Lung (tissue), 12 donors: ENCODE results near the gene SYNGR2. TPM values are rescaled to one million over a fixed set of nuclear protein-coding genes. Genes with fewer than 3 reads are reported as not detected.

Experiments used
- ATAC-seq: fragments of 200-7000 bp; cut with Tn5 transposase; one replicate; pipeline ENCODE4 v1.9.1; 2020; ENCODE audit warnings: moderate number of reproducible peaks; ENCODE audit not compliant: insufficient read depth, low FRiP score
- DNase-seq, 3 donors: peaks; one replicate each; pipeline ENCODE4 v3.0.0-alpha.2; 2013 to 2017
- H3K27ac ChIP-seq, 2 donors: one replicate each; pipeline ENCODE4 v1.5.1; 2013; ENCODE audit warnings: mild to moderate bottlenecking in 2 of 2, moderate library complexity in 2 of 2, control low read depth in 1 of 2, inconsistent platforms in 1 of 2, low read depth in 1 of 2, low read length in 1 of 2
- H3K27me3 ChIP-seq, 3 donors: one replicate each; pipeline ENCODE4 v1.5.1; 2013; ENCODE audit warnings: low read length in 2 of 3; ENCODE audit not compliant: control insufficient read depth in 3 of 3, insufficient read depth in 3 of 3
- H3K36me3 ChIP-seq, 4 donors: one replicate each; pipeline ENCODE4 v1.5.1; 2013; ENCODE audit warnings: low read length in 4 of 4, mild to moderate bottlenecking in 1 of 4, moderate library complexity in 1 of 4; ENCODE audit not compliant: control insufficient read depth in 4 of 4, insufficient read depth in 4 of 4
- H3K4me1 ChIP-seq, 5 donors: one replicate each; pipeline ENCODE4 v1.5.1; 2013; ENCODE audit warnings: low read length in 5 of 5, mild to moderate bottlenecking in 2 of 5, moderate library complexity in 1 of 5; ENCODE audit not compliant: control insufficient read depth in 5 of 5, insufficient read depth in 5 of 5
- H3K4me3 ChIP-seq: one replicate; pipeline ENCODE4 v1.5.1; 2013; ENCODE audit warnings: mild to moderate bottlenecking, control low read depth, moderate library complexity
- H3K9ac ChIP-seq, 2 donors: one replicate each; pipeline ENCODE4 v1.5.1; 2013; ENCODE audit warnings: low read length in 2 of 2, control low read depth in 1 of 2; ENCODE audit not compliant: insufficient read depth in 1 of 2
- H3K9me3 ChIP-seq, 4 donors: one replicate each; pipeline ENCODE4 v1.5.1; 2013; ENCODE audit warnings: low read length in 3 of 4, mild to moderate bottlenecking in 1 of 4, moderate library complexity in 1 of 4; ENCODE audit not compliant: control insufficient read depth in 4 of 4, insufficient read depth in 3 of 4
- WGBS, 2 donors: extraction: QIAGEN DNeasy Blood & Tissue Kit; methylation state at CpG; one replicate each; pipeline ENCODE4 v1.1.7; 2013; 5-methylcytosine and 5-hydroxymethylcytosine counted together
- polyA plus RNA-seq, 2 donors: library from polyadenylated mRNA; stranded (reverse); fragments of 200-250 nt; gene quantifications; one replicate each; pipeline ENCODE4 v1.2.1, GENCODE V29; 2013
- total RNA-seq, 2 donors: library from RNA; depleted of rRNA in 1 of 2; stranded (reverse); fragments of >200 nt in 1 of 2; gene quantifications; one replicate each; pipeline ENCODE4 v1.2.1, GENCODE V29; 2014 to 2021
- TF ChIP-seq, protein P1 (sequence below): IDR thresholded peaks from 2 replicates; pipeline ENCODE4 v1.5.1; 2012; ENCODE audit warnings: mild to moderate bottlenecking; ENCODE audit errors: control extremely low read depth, extremely low read depth
- donor health status: control.
- donor health status: control.
- donor health status: Bipolar disorder and iron deficiency.
- donor health status: healthy.
- donor health status: DM: yes; HTN: yes; CAD: no.

Gene SYNGR2
- total and polyA plus RNA-seq, 4 donors, result 111 to 212 (median 188) TPM

- 44 to 60% methylated on average over 7 of the region's 7 CpGs for WGBS, 2 donors
- H3K9me3 ChIP-seq, result no peaks in the 10 kb centered on the region
- peak overlapping the region in 1 of 2 donors; percentile 68 for H3K27ac ChIP-seq
- no peaks in the 10 kb centered on the region for H3K27me3 ChIP-seq
- H3K36me3 ChIP-seq, result no peaks in the 10 kb centered on the region
- TF ChIP-seq, protein P1, sequence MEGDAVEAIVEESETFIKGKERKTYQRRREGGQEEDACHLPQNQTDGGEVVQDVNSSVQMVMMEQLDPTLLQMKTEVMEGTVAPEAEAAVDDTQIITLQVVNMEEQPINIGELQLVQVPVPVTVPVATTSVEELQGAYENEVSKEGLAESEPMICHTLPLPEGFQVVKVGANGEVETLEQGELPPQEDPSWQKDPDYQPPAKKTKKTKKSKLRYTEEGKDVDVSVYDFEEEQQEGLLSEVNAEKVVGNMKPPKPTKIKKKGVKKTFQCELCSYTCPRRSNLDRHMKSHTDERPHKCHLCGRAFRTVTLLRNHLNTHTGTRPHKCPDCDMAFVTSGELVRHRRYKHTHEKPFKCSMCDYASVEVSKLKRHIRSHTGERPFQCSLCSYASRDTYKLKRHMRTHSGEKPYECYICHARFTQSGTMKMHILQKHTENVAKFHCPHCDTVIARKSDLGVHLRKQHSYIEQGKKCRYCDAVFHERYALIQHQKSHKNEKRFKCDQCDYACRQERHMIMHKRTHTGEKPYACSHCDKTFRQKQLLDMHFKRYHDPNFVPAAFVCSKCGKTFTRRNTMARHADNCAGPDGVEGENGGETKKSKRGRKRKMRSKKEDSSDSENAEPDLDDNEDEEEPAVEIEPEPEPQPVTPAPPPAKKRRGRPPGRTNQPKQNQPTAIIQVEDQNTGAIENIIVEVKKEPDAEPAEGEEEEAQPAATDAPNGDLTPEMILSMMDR, result no peak
- no peak overlapping the region for H3K4me3 ChIP-seq
- DNase-seq (no peak), ATAC-seq (peak; percentile 20)
- H3K4me1 ChIP-seq, result peaks cover 0 to 2% (median 0%) of the 10 kb centered on the region in 5 donors
- no peak overlapping the region for H3K9ac ChIP-seq
Observed at GRCh38 chr17:78151514-78152008, 16.8 kb upstream of the SYNGR2 start.

DNA sequence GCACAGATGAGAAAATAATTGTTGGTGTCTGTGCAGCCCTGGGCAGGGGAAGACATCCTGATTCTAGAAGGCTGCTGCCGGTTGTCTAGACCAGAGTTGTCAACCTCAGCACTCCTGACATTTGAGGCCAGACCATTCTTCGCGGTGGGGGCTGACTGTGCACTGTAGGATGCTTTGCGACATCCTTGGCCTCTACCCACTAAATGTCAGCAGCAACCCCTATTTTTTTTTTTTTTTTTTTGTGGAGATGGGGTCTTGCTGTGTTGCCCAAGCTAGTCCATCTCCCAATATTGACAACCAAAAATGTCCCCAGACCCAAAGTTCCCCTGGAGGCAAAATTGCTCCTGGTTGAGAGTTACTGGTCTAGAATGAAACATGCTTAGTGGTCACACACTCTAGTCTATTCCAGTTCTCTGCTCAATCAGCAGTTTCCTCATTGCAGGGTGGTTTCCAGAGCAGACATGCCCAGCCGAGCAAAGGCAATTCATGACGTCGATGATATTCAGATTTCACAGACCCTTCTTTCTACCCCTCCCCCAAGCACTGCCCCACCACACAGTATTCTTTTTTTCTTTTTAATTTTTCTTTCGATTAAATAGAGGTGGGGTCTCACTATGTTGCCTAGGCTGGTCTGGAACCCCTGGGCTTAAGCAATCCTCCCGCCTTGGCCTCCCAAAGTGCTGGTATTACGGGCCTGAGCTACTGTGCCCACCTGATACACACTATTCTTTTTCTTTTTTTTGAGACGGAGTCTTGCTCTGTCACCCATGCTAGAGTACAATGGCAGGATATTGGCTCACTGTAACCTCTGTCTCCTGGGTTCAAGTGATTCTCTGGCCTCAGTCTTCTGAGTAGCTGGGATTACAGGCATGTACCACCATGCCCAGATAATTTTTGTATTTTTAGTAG, 13.2 kb upstream of the SYNGR2 start:
- H3K9me3 ChIP-seq, result no peaks in the 10 kb centered on the region
- ATAC-seq (no peak), DNase-seq (peak in 1 of 3 donors; percentile 30)
- WGBS, 2 donors, result 63 to 78% methylated on average over 11 of the region's 11 CpGs
- H3K4me1 ChIP-seq, result peaks cover 0 to 2% (median 0%) of the 10 kb centered on the region in 5 donors
- no peak overlapping the region for H3K27ac ChIP-seq
- TF ChIP-seq, protein P1, result no peak
- no peak overlapping the region for H3K4me3 ChIP-seq
- no peak overlapping the region for H3K9ac ChIP-seq
- H3K27me3 ChIP-seq, result no peaks in the 10 kb centered on the region
- no peaks in the 10 kb centered on the region for H3K36me3 ChIP-seq

DNA sequence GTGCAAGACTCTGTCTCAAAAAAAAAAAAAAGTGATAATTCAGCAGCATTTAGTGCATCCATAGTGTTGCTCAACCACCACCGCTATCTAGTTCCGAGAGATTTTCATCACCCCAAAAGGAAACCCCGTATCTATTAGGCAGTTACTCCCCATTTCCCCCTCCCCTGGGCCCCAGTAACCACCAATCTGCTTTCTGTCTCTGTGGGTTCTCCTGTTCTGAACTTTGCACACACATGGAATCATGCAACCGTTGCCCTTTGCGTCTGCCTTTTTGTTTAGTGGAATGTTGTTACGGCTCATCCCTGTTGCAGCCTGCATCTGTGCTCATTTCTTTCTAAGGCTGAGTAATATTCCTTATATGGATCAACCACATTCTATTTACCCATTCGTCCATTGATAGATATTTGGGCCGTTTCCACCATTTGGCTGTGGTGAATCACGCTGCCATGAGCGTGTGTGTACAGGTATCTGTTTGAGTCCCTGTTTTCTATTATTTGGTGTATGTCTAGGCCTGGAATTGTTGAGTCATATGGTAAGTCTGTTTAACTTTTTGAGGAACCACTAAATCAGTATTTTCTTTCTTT, 8.7 kb upstream of the SYNGR2 start:
- Histone ChIP-seq H3K9ac (no peak overlapping the region), H3K27ac (no peak overlapping the region), H3K36me3 (no peaks in the 10 kb centered on the region), H3K27me3 (no peaks in the 10 kb centered on the region), H3K4me1 (no peaks in the 10 kb centered on the region), H3K4me3 (no peak overlapping the region), H3K9me3 (no peaks in the 10 kb centered on the region)
- no peak for ATAC-seq
- no peak for DNase-seq
- TF ChIP-seq, protein P1, result no peak
- WGBS, 2 donors, result 37 to 69% methylated on average over 10 of the region's 10 CpGs
